ENCODE data around the gene TBRG4. TPM values are rescaled to one million over a fixed set of nuclear protein-coding genes. Genes with fewer than 3 reads are reported as not detected.

TBRG4 gene
- total RNA-seq, 2 donors from 2014 or later = 91.0 to 147 TPM

DNA sequence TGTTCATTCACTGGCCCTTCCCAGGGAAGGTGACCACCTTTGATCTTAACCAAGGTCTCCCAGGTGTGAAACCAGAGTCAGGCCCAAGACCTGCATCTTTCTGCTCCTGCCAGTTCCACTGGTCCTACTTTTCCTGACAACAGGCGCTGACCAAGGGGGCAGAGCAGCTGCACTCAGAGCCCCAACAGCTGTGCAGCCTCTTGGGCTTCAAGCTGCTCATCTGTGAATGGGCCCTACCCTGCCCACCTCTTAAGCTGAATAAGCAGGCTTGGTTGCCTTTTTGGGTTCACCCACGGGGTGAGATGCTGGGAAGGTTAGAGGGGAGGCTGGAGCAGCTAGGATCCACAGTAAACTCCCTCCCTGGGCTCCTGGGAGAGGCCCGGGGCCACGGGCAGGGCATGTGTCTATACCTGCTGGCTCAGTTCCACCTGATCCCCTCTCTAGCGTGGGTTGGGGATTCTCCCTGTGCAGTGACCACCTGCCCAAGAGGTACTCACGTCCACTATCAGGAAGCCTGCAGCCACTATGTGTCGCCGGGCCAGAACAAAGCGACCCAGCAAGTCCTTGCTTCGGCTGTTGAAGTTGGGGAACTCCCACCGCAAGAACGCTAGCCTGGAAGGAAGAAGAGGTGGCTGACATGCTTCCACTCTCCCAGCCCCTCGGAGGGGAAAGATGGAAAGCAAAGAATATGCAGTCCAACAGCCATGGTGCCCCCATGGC is 10.6 kb downstream of the TBRG4 start:
- H3K36me3 ChIP-seq = peaks cover 41% of the 10 kb centered on the region
- DNase-seq = no peak
- H3K9me3 ChIP-seq = no peaks in the 10 kb centered on the region
- H3K9ac ChIP-seq (ENCODE audit: low read depth in 2 of 2, low read length in 2 of 2) = no peak overlapping the region
- H3K27ac ChIP-seq = no peak overlapping the region
- no peak overlapping the region for H3K4me3 ChIP-seq
- TF ChIP-seq, protein P1, sequence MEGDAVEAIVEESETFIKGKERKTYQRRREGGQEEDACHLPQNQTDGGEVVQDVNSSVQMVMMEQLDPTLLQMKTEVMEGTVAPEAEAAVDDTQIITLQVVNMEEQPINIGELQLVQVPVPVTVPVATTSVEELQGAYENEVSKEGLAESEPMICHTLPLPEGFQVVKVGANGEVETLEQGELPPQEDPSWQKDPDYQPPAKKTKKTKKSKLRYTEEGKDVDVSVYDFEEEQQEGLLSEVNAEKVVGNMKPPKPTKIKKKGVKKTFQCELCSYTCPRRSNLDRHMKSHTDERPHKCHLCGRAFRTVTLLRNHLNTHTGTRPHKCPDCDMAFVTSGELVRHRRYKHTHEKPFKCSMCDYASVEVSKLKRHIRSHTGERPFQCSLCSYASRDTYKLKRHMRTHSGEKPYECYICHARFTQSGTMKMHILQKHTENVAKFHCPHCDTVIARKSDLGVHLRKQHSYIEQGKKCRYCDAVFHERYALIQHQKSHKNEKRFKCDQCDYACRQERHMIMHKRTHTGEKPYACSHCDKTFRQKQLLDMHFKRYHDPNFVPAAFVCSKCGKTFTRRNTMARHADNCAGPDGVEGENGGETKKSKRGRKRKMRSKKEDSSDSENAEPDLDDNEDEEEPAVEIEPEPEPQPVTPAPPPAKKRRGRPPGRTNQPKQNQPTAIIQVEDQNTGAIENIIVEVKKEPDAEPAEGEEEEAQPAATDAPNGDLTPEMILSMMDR (IDR thresholded peaks at IDR 0.05) = no peak
- H3K4me1 ChIP-seq = no peaks in the 10 kb centered on the region
- intact Hi-C loops (cut with DNase I) = no loop called here
- no peaks in the 10 kb centered on the region for H3K27me3 ChIP-seq

- TF ChIP-seq, protein P1 (IDR thresholded peaks at IDR 0.05) = no peak
- Histone ChIP-seq H3K4me3 (no peak overlapping the region), H3K4me1 (no peaks in the 10 kb centered on the region), H3K27me3 (no peaks in the 10 kb centered on the region), H3K36me3 (peaks cover 33% of the 10 kb centered on the region), H3K9me3 (no peaks in the 10 kb centered on the region), H3K27ac (no peak overlapping the region), H3K9ac (ENCODE audit: low read depth in 2 of 2, low read length in 2 of 2) (no peak overlapping the region)
- DNase-seq = no peak
- intact Hi-C loops (cut with DNase I) = no loop called here
Measured at GRCh38 chr7:45099891-45100760, 11.4 kb downstream of the TBRG4 start.

GRCh38 chr7:45098983-45099839 is 12.3 kb downstream of the TBRG4 start:
- TF ChIP-seq, protein P1 (IDR thresholded peaks at IDR 0.05) = no peak
- no peaks in the 10 kb centered on the region for H3K9me3 ChIP-seq
- H3K27ac ChIP-seq = no peak overlapping the region
- no peak overlapping the region for H3K4me3 ChIP-seq
- no peak overlapping the region for H3K9ac ChIP-seq (ENCODE audit: low read depth in 2 of 2, low read length in 2 of 2)
- H3K36me3 ChIP-seq = peaks cover 24% of the 10 kb centered on the region
- H3K27me3 ChIP-seq = no peaks in the 10 kb centered on the region
- no peaks in the 10 kb centered on the region for H3K4me1 ChIP-seq
- intact Hi-C loops (cut with DNase I) = no loop called here
- no peak for DNase-seq

GRCh38 chr7:45092931-45093235 is 18.6 kb downstream of the TBRG4 start:
- Histone ChIP-seq H3K36me3 (no peaks in the 10 kb centered on the region), H3K4me1 (no peaks in the 10 kb centered on the region), H3K27me3 (peaks cover 11% of the 10 kb centered on the region), H3K4me3 (no peak overlapping the region), H3K27ac (no peak overlapping the region), H3K9me3 (no peaks in the 10 kb centered on the region), H3K9ac (ENCODE audit: low read depth in 2 of 2, low read length in 2 of 2) (no peak overlapping the region)
- intact Hi-C loops (cut with DNase I) = no loop called here
- TF ChIP-seq, protein P1 (IDR thresholded peaks at IDR 0.05) = no peak
- DNase-seq = no peak

Data from colonic mucosa (tissue), 4 donors.